ENCODE measurements around the gene DVL3. TPM values are rescaled to one million over a fixed set of nuclear protein-coding genes. Genes with fewer than 3 reads are reported as not detected.

DVL3 gene
- polyA plus RNA-seq, 1 donor from 2014 or later: 78.9 TPM

GRCh38 chr3:184164648-184165330 lies 9.6 kb downstream of the DVL3 start:
- no peak overlapping the region for H2AFZ ChIP-seq (ENCODE audit: low read depth, low read length)
- H3K27me3 ChIP-seq (ENCODE audit: insufficient read depth, low read depth, low read length): no peaks in the 10 kb centered on the region
- H3K27ac ChIP-seq (ENCODE audit: low read length): no peak overlapping the region
- H3K9me3 ChIP-seq (ENCODE audit: low read length): no peaks in the 10 kb centered on the region
- H3F3A ChIP-seq (ENCODE audit: insufficient read depth, low read length, poor library complexity, severe bottlenecking): no peaks in the 10 kb centered on the region
- no peak overlapping the region for H3K9ac ChIP-seq (ENCODE audit: low read length)
- peaks cover 11% of the 10 kb centered on the region for H3K36me3 ChIP-seq (ENCODE audit: insufficient read depth, low read length)
- no peaks in the 10 kb centered on the region for H4K20me1 ChIP-seq (ENCODE audit: insufficient read depth)
- peaks cover 19% of the 10 kb centered on the region for H3K79me2 ChIP-seq (replicated peaks; ENCODE audit: insufficient read depth, low read length)
- H3K9me2 ChIP-seq (ENCODE audit: insufficient read depth, low read length): no peaks in the 10 kb centered on the region
- no peak for TF ChIP-seq EZH2 (IDR thresholded peaks at IDR 0.05; ENCODE audit: borderline replicate concordance, insufficient read depth, low read length, poor library complexity, severe bottlenecking)
- no peak for TF ChIP-seq MXI1 (conservative IDR thresholded peaks at IDR 0.05; ENCODE audit: poor library complexity, severe bottlenecking)
- TF ChIP-seq SMC3 (conservative IDR thresholded peaks at IDR 0.05; ENCODE audit: poor library complexity): no peak
- no peak for TF ChIP-seq CTCF (IDR thresholded peaks at IDR 0.05; ENCODE audit: poor library complexity, severe bottlenecking)
- no peak for TF ChIP-seq POLR2AphosphoS5 (IDR thresholded peaks at IDR 0.05)
- no peak for TF ChIP-seq TAF1 (IDR thresholded peaks at IDR 0.05; ENCODE audit: low read depth)
- TF ChIP-seq EP300 (conservative IDR thresholded peaks at IDR 0.05; ENCODE audit: poor library complexity, severe bottlenecking): no peak
- TF ChIP-seq RAD21 (conservative IDR thresholded peaks at IDR 0.05): no peak
- no peak for TF ChIP-seq REST (IDR thresholded peaks at IDR 0.05; ENCODE audit: borderline replicate concordance)
- no peak overlapping the region for H3K4me3 ChIP-seq (ENCODE audit: low read length)
- no peak overlapping the region for H3K4me2 ChIP-seq (ENCODE audit: low read length)

- Histone ChIP-seq H3K4me3 (ENCODE audit: low read length) (no peak overlapping the region), H3K27me3 (ENCODE audit: insufficient read depth, low read depth, low read length) (no peaks in the 10 kb centered on the region), H3K27ac (ENCODE audit: low read length) (no peak overlapping the region), H3F3A (ENCODE audit: insufficient read depth, low read length, poor library complexity, severe bottlenecking) (no peaks in the 10 kb centered on the region), H2AFZ (ENCODE audit: low read depth, low read length) (no peak overlapping the region), H3K9me2 (ENCODE audit: insufficient read depth, low read length) (no peaks in the 10 kb centered on the region), H3K79me2 (replicated peaks; ENCODE audit: insufficient read depth, low read length) (peaks cover 13% of the 10 kb centered on the region), H3K36me3 (ENCODE audit: insufficient read depth, low read length) (peaks cover 11% of the 10 kb centered on the region), H3K9ac (ENCODE audit: low read length) (no peak overlapping the region), H3K4me2 (ENCODE audit: low read length) (no peak overlapping the region), H4K20me1 (ENCODE audit: insufficient read depth) (no peaks in the 10 kb centered on the region), H3K9me3 (ENCODE audit: low read length) (no peaks in the 10 kb centered on the region)
- no peak for TF ChIP-seq RAD21 (conservative IDR thresholded peaks at IDR 0.05)
- no peak for TF ChIP-seq CTCF (IDR thresholded peaks at IDR 0.05; ENCODE audit: poor library complexity, severe bottlenecking)
- no peak for TF ChIP-seq MXI1 (conservative IDR thresholded peaks at IDR 0.05; ENCODE audit: poor library complexity, severe bottlenecking)
Observed at GRCh38 chr3:184165543-184165942, 10.4 kb downstream of the DVL3 start.

Measured in neural cell (in vitro differentiated cells).